ENCODE measurements around the gene TOGARAM2. TPM values are rescaled to one million over a fixed set of nuclear protein-coding genes. Genes with fewer than 3 reads are reported as not detected.

Gene TOGARAM2
- total and polyA plus RNA-seq, 2 experiments from 2014 or later = 1.8 TPM

GRCh38 chr2:29096969-29097368 lies 115.9 kb downstream of the TOGARAM2 start (continued):
- TF ChIP-seq ZNF462 (CRISPR knock-in tag; IDR thresholded peaks at IDR 0.05) = no peak
- no peak for TF ChIP-seq JUNB (IDR thresholded peaks at IDR 0.05; ENCODE audit: unreplicated experiment)
- no peak for TF ChIP-seq EZH2 (IDR thresholded peaks at IDR 0.05; ENCODE audit: low read depth, unreplicated experiment)
- TF ChIP-seq, protein P1, sequence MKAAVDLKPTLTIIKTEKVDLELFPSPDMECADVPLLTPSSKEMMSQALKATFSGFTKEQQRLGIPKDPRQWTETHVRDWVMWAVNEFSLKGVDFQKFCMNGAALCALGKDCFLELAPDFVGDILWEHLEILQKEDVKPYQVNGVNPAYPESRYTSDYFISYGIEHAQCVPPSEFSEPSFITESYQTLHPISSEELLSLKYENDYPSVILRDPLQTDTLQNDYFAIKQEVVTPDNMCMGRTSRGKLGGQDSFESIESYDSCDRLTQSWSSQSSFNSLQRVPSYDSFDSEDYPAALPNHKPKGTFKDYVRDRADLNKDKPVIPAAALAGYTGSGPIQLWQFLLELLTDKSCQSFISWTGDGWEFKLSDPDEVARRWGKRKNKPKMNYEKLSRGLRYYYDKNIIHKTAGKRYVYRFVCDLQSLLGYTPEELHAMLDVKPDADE (IDR thresholded peaks at IDR 0.05) = no peak
- TF ChIP-seq EZH2phosphoT487 (IDR thresholded peaks at IDR 0.05; ENCODE audit: unreplicated experiment) = no peak
- no peak for TF ChIP-seq REST (IDR thresholded peaks at IDR 0.05; ENCODE audit: unreplicated experiment)
- TF ChIP-seq ZNF331 (CRISPR knock-in tag; IDR thresholded peaks at IDR 0.05; ENCODE audit: low read depth) = no peak

Measured in GM23338 (cell line).